Panc1 (cell line): ENCODE measurements around the gene CREB5. TPM values are rescaled to one million over a fixed set of nuclear protein-coding genes. Genes with fewer than 3 reads are reported as not detected.

Source experiments
- ATAC-seq: fragments of 200-7000 bp; cut with Tn5 transposase; 2 replicates; pipeline ENCODE4 v1.9.1; 2020; ENCODE audit warnings: mild to moderate bottlenecking, moderate library complexity
- BruUV-seq: library from RNA; stranded (reverse); fragments of 400-500 nt; replicated peaks from 2 replicates; lab custom pipeline; 2021; lab: Mats Ljungman, UMichigan
- CTCF ChIA-PET: fragments of 300-600 bp; sonication (Branson Sonifier 250); formaldehyde crosslinking; loops from one replicate; lab custom pipeline; 2022; ENCODE audit warnings: antibody characterized with exemption; lab: Charles Lee
- POLR2A ChIA-PET: fragments of 300-600 bp; sonication (Branson Sonifier 250); formaldehyde crosslinking; loops from one replicate; lab custom pipeline; 2022; ENCODE audit warnings: antibody characterized with exemption; lab: Charles Lee
- DNase-seq: peaks from one replicate; pipeline ENCODE4 v3.0.0-alpha.2; 2010; ENCODE audit warnings: low read depth, low spot score
- H3K27ac ChIP-seq: 2 replicates; pipeline ENCODE4 v1.5.1; 2011; ENCODE audit warnings: mild to moderate bottlenecking, low read length, inconsistent platforms
- H3K27me3 ChIP-seq: fragments of 200-500 bp; sonication (Bioruptor generic); 2 replicates; pipeline ENCODE4 v1.6.0; 2014; ENCODE audit warnings: low read length, inconsistent platforms; ENCODE audit not compliant: control insufficient read depth, insufficient read depth
- H3K36me3 ChIP-seq: fragments of 200-500 bp; sonication (Bioruptor generic); 2 replicates; pipeline ENCODE4 v1.5.1; 2014; ENCODE audit warnings: inconsistent platforms, mild to moderate bottlenecking, low read length, moderate library complexity; ENCODE audit not compliant: control insufficient read depth, insufficient read depth
- H3K4me1 ChIP-seq: 2 replicates; pipeline ENCODE4 v1.5.1; 2011; ENCODE audit warnings: inconsistent platforms, mild to moderate bottlenecking, low read length, moderate library complexity; ENCODE audit not compliant: control insufficient read depth, insufficient read depth
- H3K4me3 ChIP-seq, 2 experiments: 2 replicates each; pipeline ENCODE4 v1.5.1; 2011 to 2012; ENCODE audit warnings: low read depth in 2 of 2, low read length in 2 of 2, mild to moderate bottlenecking in 2 of 2, inconsistent platforms in 1 of 2, moderate library complexity in 1 of 2
- H3K9me3 ChIP-seq: fragments of 200-500 bp; sonication (Bioruptor generic); 2 replicates; pipeline ENCODE4 v1.5.1; 2014; ENCODE audit warnings: low read depth, mild to moderate bottlenecking, inconsistent platforms, low read length, moderate library complexity; ENCODE audit not compliant: control insufficient read depth, insufficient read depth
- CTCF ChIP-seq: fragments of 450-650 bp; IDR thresholded peaks from 2 replicates; pipeline ENCODE4 v1.5.1; 2017; ENCODE audit warnings: mild to moderate bottlenecking
- POLR2AphosphoS5 ChIP-seq: IDR thresholded peaks from 2 replicates; pipeline ENCODE4 v1.6.1; 2012; ENCODE audit warnings: mild to moderate bottlenecking, low read depth, low read length, moderate library complexity
- REST ChIP-seq, 2 experiments: IDR thresholded peaks; 2 replicates each; pipeline ENCODE4 v1.6.1; 2011 to 2012; ENCODE audit warnings: low read depth in 2 of 2, control low read depth in 1 of 2, low read length in 1 of 2, mild to moderate bottlenecking in 1 of 2, moderate library complexity in 1 of 2; ENCODE audit not compliant: insufficient read depth in 1 of 2
- SIN3A ChIP-seq: IDR thresholded peaks from 2 replicates; pipeline ENCODE4 v1.6.1; 2012; ENCODE audit warnings: low read depth, mild to moderate bottlenecking, low read length, moderate library complexity, borderline replicate concordance; ENCODE audit not compliant: insufficient read depth
- TCF7L2 ChIP-seq: IDR thresholded peaks from 2 replicates; pipeline ENCODE4 v1.6.1; 2011; ENCODE audit warnings: mild to moderate bottlenecking, low read depth, low read length, inconsistent platforms
- in situ Hi-C: cut with HindIII; loops from 2 replicates; pipeline ENCODE4 v1.10.0; 2016; ENCODE audit warnings: low sequenced_read_pairs, low pct_unique_long_range_greater_than_20kb
- intact Hi-C: fragments of 100-400 bp; cut with micrococcal nuclease; formaldehyde crosslinking; loops from one replicate; pipeline ENCODE4 v1.10.0; 2022; ENCODE audit not compliant: unreplicated experiment
- total RNA-seq: library from RNA; stranded (reverse); gene quantifications from one replicate; pipeline ENCODE4 v1.2.1, GENCODE V29; 2021; ENCODE audit not compliant: unreplicated experiment

Gene CREB5
- total RNA-seq, 1 experiment from 2014 or later: 3.1 TPM

- intact Hi-C loops (no loop called here), in situ Hi-C loops (no loop called here)
- no peaks in the 10 kb centered on the region for H3K9me3 ChIP-seq
- TF ChIP-seq POLR2AphosphoS5 (no peak), SIN3A (no peak), REST (IDR thresholded peaks at IDR 0.05; ENCODE audit: insufficient read depth in 1 of 2, low read depth in 2 of 2, low read length in 1 of 2) (no peak), TCF7L2 (no peak), CTCF (no peak)
- ATAC-seq (no peak), DNase-seq (no peak)
- no TSS peak for BruUV-seq
- ChIA-PET CTCF (no interaction called here), POLR2A (no interaction called here)
- no peaks in the 10 kb centered on the region for H3K27me3 ChIP-seq
- no peaks in the 10 kb centered on the region for H3K4me1 ChIP-seq
- H3K27ac ChIP-seq: no peak overlapping the region
- no peaks in the 10 kb centered on the region for H3K36me3 ChIP-seq
- no peak overlapping the region for H3K4me3 ChIP-seq
These were observed 180.5 kb downstream of the CREB5 start for GRCh38 chr7:28592861-28593260.

GRCh38 chr7:28595076-28595475 is 182.8 kb downstream of the CREB5 start:
- Histone ChIP-seq H3K36me3 (no peaks in the 10 kb centered on the region), H3K4me3 (no peak overlapping the region), H3K4me1 (no peaks in the 10 kb centered on the region), H3K27ac (no peak overlapping the region), H3K27me3 (peaks cover 3% of the 10 kb centered on the region; the same call in 1 of the 2 replicates), H3K9me3 (no peaks in the 10 kb centered on the region)
- in situ Hi-C loops (no loop called here), intact Hi-C loops (no loop called here)
- ChIA-PET POLR2A (no interaction called here), CTCF (no interaction called here)
- no TSS peak for BruUV-seq
- no peak for TF ChIP-seq TCF7L2
- TF ChIP-seq REST (IDR thresholded peaks at IDR 0.05; ENCODE audit: insufficient read depth in 1 of 2, low read depth in 2 of 2, low read length in 1 of 2): no peak
- no peak for TF ChIP-seq POLR2AphosphoS5
- no peak for TF ChIP-seq CTCF
- TF ChIP-seq SIN3A: no peak
- DNase-seq: no peak
- no peak for ATAC-seq
